Measurements from ENCODE around the gene SNRK. TPM values are rescaled to one million over a fixed set of nuclear protein-coding genes. Genes with fewer than 3 reads are reported as not detected.

The SNRK gene
- total and polyA plus RNA-seq, 11 donors = 9.3 to 41.5 (median 23.0) TPM

- 64 to 67% (median 65%) methylated on average over 3 of the region's 3 CpGs for WGBS, 4 donors
- no peak for DNase-seq
- intact Hi-C loops (cut with DNase I) = no loop called here
Observed at GRCh38 chr3:43266451-43266850, 19.9 kb upstream of the SNRK start.

GRCh38 chr3:43266995-43267394, 19.3 kb upstream of the SNRK start:
- Histone ChIP-seq H3K36me3 (no peaks in the 10 kb centered on the region), H3K27ac (no peak overlapping the region), H3K27me3 (no peaks in the 10 kb centered on the region), H3K4me1 (no peaks in the 10 kb centered on the region), H3K9me3 (no peaks in the 10 kb centered on the region), H3K4me3 (no peak overlapping the region)
- no peak for TF ChIP-seq POLR2A (IDR thresholded peaks at IDR 0.05)
- TF ChIP-seq CTCF (IDR thresholded peaks at IDR 0.05) = no peak
- DNase-seq (no peak), ATAC-seq (no peak)
- intact Hi-C loops (cut with DNase I) = no loop called here
- WGBS, 4 donors = 75 to 78% (median 76%) methylated on average over 1 of the region's 1 CpG

More at GRCh38 chr3:43266451-43266850, 19.9 kb upstream of the SNRK start:
- Histone ChIP-seq H3K27me3 (no peaks in the 10 kb centered on the region), H3K4me3 (no peak overlapping the region), H3K36me3 (no peaks in the 10 kb centered on the region), H3K4me1 (no peaks in the 10 kb centered on the region), H3K9me3 (no peaks in the 10 kb centered on the region), H3K27ac (no peak overlapping the region)
- TF ChIP-seq CTCF (IDR thresholded peaks at IDR 0.05) = no peak
- TF ChIP-seq POLR2A (IDR thresholded peaks at IDR 0.05) = no peak
- no peak for ATAC-seq

GRCh38 chr3:43268636-43269035, 17.7 kb upstream of the SNRK start:
- no peak for DNase-seq
- TF ChIP-seq POLR2A (IDR thresholded peaks at IDR 0.05) (no peak), CTCF (IDR thresholded peaks at IDR 0.05) (no peak)
- H3K4me3 ChIP-seq = no peak overlapping the region
- H3K36me3 ChIP-seq = no peaks in the 10 kb centered on the region
- WGBS, 4 donors = 91 to 98% (median 94%) methylated on average over 1 of the region's 1 CpG
- no peaks in the 10 kb centered on the region for H3K9me3 ChIP-seq
- no peak overlapping the region for H3K27ac ChIP-seq
- no peaks in the 10 kb centered on the region for H3K27me3 ChIP-seq
- intact Hi-C loops (cut with DNase I) = no loop called here
- no peak for ATAC-seq
- no peaks in the 10 kb centered on the region for H3K4me1 ChIP-seq

- no peaks in the 10 kb centered on the region for H3K36me3 ChIP-seq
- TF ChIP-seq POLR2A (IDR thresholded peaks at IDR 0.05) = no peak
- TF ChIP-seq CTCF (IDR thresholded peaks at IDR 0.05) = no peak
- DNase-seq (no peak), ATAC-seq (no peak)
- intact Hi-C loops (cut with DNase I) = loop anchor here in 1 of 10 donors (10.0 kb wide), 1 partner anchor 105 kb away; no protein-coding TSS in a partner anchor
- H3K4me3 ChIP-seq = no peak overlapping the region
- WGBS, 4 donors = 82 to 86% (median 84%) methylated on average over 2 of the region's 2 CpGs
- H3K27me3 ChIP-seq = no peaks in the 10 kb centered on the region
- no peaks in the 10 kb centered on the region for H3K4me1 ChIP-seq
- no peak overlapping the region for H3K27ac ChIP-seq
- no peaks in the 10 kb centered on the region for H3K9me3 ChIP-seq
Observed at GRCh38 chr3:43270078-43270477, 16.3 kb upstream of the SNRK start.

All from heart left ventricle (tissue), 16 donors.